GM18498 (cell line): ENCODE data around the gene NLRP12.
"Not testable (repeated sequence)": the region's sequence is repeated elsewhere in the genome, so short reads cannot be mapped to it uniquely, and the experiment has no call there.

Experiments
- ATAC-seq: cut with Tn5 transposase; IDR thresholded peaks from one replicate; pipeline ENCODE4 v1.9.1; 2021; ENCODE audit warnings: mild to moderate bottlenecking, moderate library complexity; ENCODE audit not compliant: unreplicated experiment

NLRP12 gene

GRCh38 chr19:53785196-53785889 is 38.8 kb downstream of the NLRP12 start:
- no peak for ATAC-seq

- no peak for ATAC-seq
Measured at GRCh38 chr19:53782698-53783097, 41.4 kb downstream of the NLRP12 start.

GRCh38 chr19:53781332-53781731 is 42.8 kb downstream of the NLRP12 start:
- ATAC-seq, result not testable (repeated sequence)

- ATAC-seq, result no peak
Measured at GRCh38 chr19:53780506-53780905, 43.6 kb downstream of the NLRP12 start.

GRCh38 chr19:53775524-53775923 is 48.6 kb downstream of the NLRP12 start:
- no peak for ATAC-seq

- ATAC-seq, result not testable (repeated sequence)
Measured at GRCh38 chr19:53774491-53774890, 49.6 kb downstream of the NLRP12 start.

GRCh38 chr19:53773999-53774398 is 50.1 kb downstream of the NLRP12 start:
- no peak for ATAC-seq

- ATAC-seq, result no peak
Measured at GRCh38 chr19:53772943-53773342, 51.2 kb downstream of the NLRP12 start.

- ATAC-seq, result no peak
Measured at GRCh38 chr19:53771144-53771543, 53.0 kb downstream of the NLRP12 start.

GRCh38 chr19:53769696-53770309 is 54.3 kb downstream of the NLRP12 start:
- ATAC-seq, result not testable (repeated sequence)

- ATAC-seq, result no peak
Measured at GRCh38 chr19:53768401-53768800, 55.7 kb downstream of the NLRP12 start.

- ATAC-seq, result not testable (repeated sequence)
Measured at GRCh38 chr19:53758991-53759390, 65.1 kb downstream of the NLRP12 start.
